ENCODE data around the gene C5orf34. TPM values are rescaled to one million over a fixed set of nuclear protein-coding genes. Genes with fewer than 3 reads are reported as not detected.

The C5orf34 gene
- total RNA-seq, 4 donors from 2014 or later, result 0.64 to 5.4 (median 0.77) TPM

DNA sequence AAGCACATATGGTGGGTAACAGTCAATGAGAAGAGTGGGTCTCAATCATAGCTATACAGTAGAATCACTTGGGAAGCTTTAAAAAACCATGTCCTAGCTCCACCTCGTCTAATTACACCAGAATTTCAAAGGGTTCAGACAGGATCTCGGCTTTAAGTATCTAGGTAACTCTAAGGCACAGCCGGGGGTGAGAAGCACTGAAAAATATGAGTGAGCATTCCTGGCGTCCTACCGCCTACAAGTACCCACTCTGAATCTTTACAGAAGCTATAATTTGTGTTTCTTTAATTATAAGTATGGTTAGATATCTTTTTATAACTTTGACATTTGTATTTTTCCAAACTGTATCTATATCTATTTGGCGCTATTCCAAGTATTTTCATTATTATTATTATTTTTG lies 25.8 kb upstream of the C5orf34 start:
- H3K4me1 ChIP-seq, result no peaks in the 10 kb centered on the region
- no peak for DNase-seq (ENCODE audit: low spot score in 2 of 2)
- TF ChIP-seq POLR2AphosphoS5 (IDR thresholded peaks at IDR 0.05), result no peak
- TF ChIP-seq EP300 (IDR thresholded peaks at IDR 0.05), result no peak
- TF ChIP-seq POLR2A (IDR thresholded peaks at IDR 0.05), result no peak
- TF ChIP-seq, protein P1, sequence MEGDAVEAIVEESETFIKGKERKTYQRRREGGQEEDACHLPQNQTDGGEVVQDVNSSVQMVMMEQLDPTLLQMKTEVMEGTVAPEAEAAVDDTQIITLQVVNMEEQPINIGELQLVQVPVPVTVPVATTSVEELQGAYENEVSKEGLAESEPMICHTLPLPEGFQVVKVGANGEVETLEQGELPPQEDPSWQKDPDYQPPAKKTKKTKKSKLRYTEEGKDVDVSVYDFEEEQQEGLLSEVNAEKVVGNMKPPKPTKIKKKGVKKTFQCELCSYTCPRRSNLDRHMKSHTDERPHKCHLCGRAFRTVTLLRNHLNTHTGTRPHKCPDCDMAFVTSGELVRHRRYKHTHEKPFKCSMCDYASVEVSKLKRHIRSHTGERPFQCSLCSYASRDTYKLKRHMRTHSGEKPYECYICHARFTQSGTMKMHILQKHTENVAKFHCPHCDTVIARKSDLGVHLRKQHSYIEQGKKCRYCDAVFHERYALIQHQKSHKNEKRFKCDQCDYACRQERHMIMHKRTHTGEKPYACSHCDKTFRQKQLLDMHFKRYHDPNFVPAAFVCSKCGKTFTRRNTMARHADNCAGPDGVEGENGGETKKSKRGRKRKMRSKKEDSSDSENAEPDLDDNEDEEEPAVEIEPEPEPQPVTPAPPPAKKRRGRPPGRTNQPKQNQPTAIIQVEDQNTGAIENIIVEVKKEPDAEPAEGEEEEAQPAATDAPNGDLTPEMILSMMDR (IDR thresholded peaks at IDR 0.05), result no peak
- H3K4me3 ChIP-seq, result no peak overlapping the region
- H3K9me3 ChIP-seq, result no peaks in the 10 kb centered on the region
- H3K27me3 ChIP-seq, result no peaks in the 10 kb centered on the region
- no peak overlapping the region for H3K27ac ChIP-seq
- peaks cover 81% of the 10 kb centered on the region for H3K36me3 ChIP-seq
- 89% methylated on average over 6 of the region's 6 CpGs for WGBS

DNA sequence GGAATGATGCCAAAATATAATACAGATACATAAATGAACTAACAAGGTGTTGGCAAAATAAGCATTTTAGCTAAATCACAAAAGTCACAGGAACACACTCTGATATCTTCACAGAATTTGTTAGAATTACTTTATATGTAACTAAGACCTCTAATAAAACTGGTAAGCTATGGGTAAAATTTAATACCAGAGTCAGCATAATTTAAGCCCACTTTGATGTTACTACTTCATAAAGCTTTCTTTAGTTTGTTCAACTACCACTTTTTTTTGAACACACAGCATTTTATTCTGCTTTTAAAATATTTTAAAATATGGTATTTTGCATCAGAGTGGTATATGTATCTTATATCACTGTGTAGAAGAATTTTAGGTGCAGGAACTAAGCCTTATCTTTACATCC lies 22.0 kb upstream of the C5orf34 start:
- no peaks in the 10 kb centered on the region for H3K27me3 ChIP-seq
- H3K4me3 ChIP-seq, result no peak overlapping the region
- no peak for DNase-seq (ENCODE audit: low spot score in 2 of 2)
- H3K36me3 ChIP-seq, result peaks cover 89% of the 10 kb centered on the region
- H3K9me3 ChIP-seq, result no peaks in the 10 kb centered on the region
- TF ChIP-seq POLR2AphosphoS5 (IDR thresholded peaks at IDR 0.05), result no peak
- TF ChIP-seq, protein P1 (IDR thresholded peaks at IDR 0.05), result no peak
- TF ChIP-seq EP300 (IDR thresholded peaks at IDR 0.05), result no peak
- no peak for TF ChIP-seq POLR2A (IDR thresholded peaks at IDR 0.05)
- H3K27ac ChIP-seq, result no peak overlapping the region
- H3K4me1 ChIP-seq, result no peaks in the 10 kb centered on the region

DNA sequence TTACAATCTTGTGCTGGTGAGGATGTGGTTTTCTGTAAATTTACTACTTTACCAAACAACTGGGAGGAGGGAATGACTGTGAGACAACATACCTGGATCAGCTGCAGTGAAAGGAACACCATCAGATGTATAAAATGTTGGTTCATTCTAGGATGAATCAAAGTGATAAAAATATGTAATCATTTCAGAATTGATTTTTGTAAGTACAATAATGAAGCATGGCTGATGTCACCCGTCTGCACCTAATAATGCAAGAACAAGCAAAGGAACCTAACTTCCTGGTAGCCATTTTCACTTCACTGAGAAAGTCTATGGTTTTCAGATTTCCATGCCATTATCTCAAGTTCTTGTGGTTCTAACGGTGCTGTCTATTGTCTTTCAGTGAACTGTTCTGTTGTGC lies 18.7 kb upstream of the C5orf34 start:
- Histone ChIP-seq H3K9me3 (no peaks in the 10 kb centered on the region), H3K36me3 (peaks cover 90% of the 10 kb centered on the region), H3K27ac (no peak overlapping the region), H3K4me3 (no peak overlapping the region), H3K4me1 (no peaks in the 10 kb centered on the region), H3K27me3 (no peaks in the 10 kb centered on the region)
- 76% methylated on average over 2 of the region's 2 CpGs for WGBS
- no peak for DNase-seq (ENCODE audit: low spot score in 2 of 2)
- TF ChIP-seq POLR2A (IDR thresholded peaks at IDR 0.05) (no peak), POLR2AphosphoS5 (IDR thresholded peaks at IDR 0.05) (no peak), EP300 (IDR thresholded peaks at IDR 0.05) (no peak)
- TF ChIP-seq, protein P1 (IDR thresholded peaks at IDR 0.05), result no peak

DNA sequence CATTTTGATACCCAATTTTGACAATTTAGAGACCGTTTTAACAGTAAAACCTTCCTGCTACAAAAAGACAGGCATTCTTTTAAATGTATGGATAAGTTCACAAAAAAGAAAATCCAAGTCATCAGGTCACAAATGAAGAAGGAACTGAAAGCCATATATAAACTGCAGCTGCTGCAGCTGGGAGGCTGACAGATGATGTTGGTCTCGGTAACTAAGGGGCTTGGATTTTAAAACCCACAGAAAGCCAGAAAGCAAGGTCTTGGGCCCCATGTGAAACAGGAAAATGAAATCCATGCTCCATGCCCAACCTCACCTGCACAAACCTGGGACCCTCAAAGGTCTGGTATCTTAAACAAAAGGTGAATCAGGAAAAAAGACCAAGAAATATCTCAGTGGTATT lies 15.7 kb upstream of the C5orf34 start:
- no peak overlapping the region for H3K4me3 ChIP-seq
- TF ChIP-seq, protein P1 (IDR thresholded peaks at IDR 0.05), result no peak
- TF ChIP-seq POLR2AphosphoS5 (IDR thresholded peaks at IDR 0.05), result no peak
- TF ChIP-seq EP300 (IDR thresholded peaks at IDR 0.05), result no peak
- no peak for TF ChIP-seq POLR2A (IDR thresholded peaks at IDR 0.05)
- H3K27me3 ChIP-seq, result no peaks in the 10 kb centered on the region
- WGBS, result 90% methylated on average over 2 of the region's 2 CpGs
- H3K9me3 ChIP-seq, result no peaks in the 10 kb centered on the region
- no peak overlapping the region for H3K27ac ChIP-seq
- H3K4me1 ChIP-seq, result no peaks in the 10 kb centered on the region
- peaks cover 78% of the 10 kb centered on the region for H3K36me3 ChIP-seq
- no peak for DNase-seq (ENCODE audit: low spot score in 2 of 2)

DNA sequence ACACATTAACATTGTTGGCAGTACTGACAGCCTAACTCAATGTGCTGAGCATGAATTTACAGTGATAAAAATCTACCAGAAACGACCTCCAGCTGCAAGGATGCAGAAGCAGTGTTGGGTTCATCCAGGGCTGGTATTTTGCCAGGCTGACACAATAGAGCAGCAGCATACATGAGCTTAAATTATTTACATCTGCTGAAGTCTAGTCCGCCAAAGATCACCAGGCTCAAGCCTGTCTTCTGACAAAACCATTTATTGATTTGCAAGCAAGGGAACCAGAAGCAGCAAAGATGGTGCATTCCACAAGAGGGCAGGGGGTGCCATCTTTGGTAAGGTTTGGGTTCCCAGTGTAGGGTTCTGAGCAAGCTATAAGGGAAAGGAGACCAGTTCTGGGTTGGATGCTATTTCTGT lies 8.7 kb upstream of the C5orf34 start:
- DNase-seq (ENCODE audit: low spot score in 2 of 2), result no peak
- H3K27me3 ChIP-seq, result no peaks in the 10 kb centered on the region
- H3K36me3 ChIP-seq, result peaks cover 32% of the 10 kb centered on the region
- no peaks in the 10 kb centered on the region for H3K4me1 ChIP-seq
- no peak overlapping the region for H3K4me3 ChIP-seq
- H3K9me3 ChIP-seq, result no peaks in the 10 kb centered on the region
- no peak overlapping the region for H3K27ac ChIP-seq
- WGBS, result 54% methylated on average over 2 of the region's 2 CpGs
- TF ChIP-seq POLR2AphosphoS5 (IDR thresholded peaks at IDR 0.05) (no peak), POLR2A (IDR thresholded peaks at IDR 0.05) (no peak), EP300 (IDR thresholded peaks at IDR 0.05) (no peak)
- TF ChIP-seq, protein P1 (IDR thresholded peaks at IDR 0.05), result no peak
